ENCODE measurements around the gene CEBPA.
"Not testable (repeated sequence)": the region's sequence is repeated elsewhere in the genome, so short reads cannot be mapped to it uniquely, and the experiment has no call there.

Gene CEBPA

GRCh38 chr19:33323093-33323820, 20.9 kb upstream of the CEBPA start:
- DNase-seq, result no peak

- no peak for DNase-seq
These were observed 18.3 kb upstream of the CEBPA start for GRCh38 chr19:33320636-33321035.

GRCh38 chr19:33317991-33318390, 15.7 kb upstream of the CEBPA start:
- not testable (repeated sequence) for DNase-seq

- no peak for DNase-seq
These were observed 15.2 kb upstream of the CEBPA start for GRCh38 chr19:33317517-33317916.

- DNase-seq, result no peak
These were observed 14.4 kb upstream of the CEBPA start for GRCh38 chr19:33316541-33317264.

- not testable (repeated sequence) for DNase-seq
These were observed 10.5 kb upstream of the CEBPA start for GRCh38 chr19:33312808-33313207.

GRCh38 chr19:33312065-33312464, 9.7 kb upstream of the CEBPA start:
- no peak for DNase-seq

GRCh38 chr19:33311326-33311682, 9.0 kb upstream of the CEBPA start:
- DNase-seq, result peak; percentile 17

- DNase-seq, result no peak
These were observed 8.4 kb upstream of the CEBPA start for GRCh38 chr19:33310606-33311325.

- no peak for DNase-seq
These were observed 7.5 kb upstream of the CEBPA start for GRCh38 chr19:33309826-33310225.

GRCh38 chr19:33306853-33307792, 4.8 kb upstream of the CEBPA start:
- no peak for DNase-seq

GRCh38 chr19:33306191-33306590, 3.9 kb upstream of the CEBPA start:
- DNase-seq, result no peak

GRCh38 chr19:33304760-33305647, 2.7 kb upstream of the CEBPA start:
- DNase-seq, result no peak

- no peak for DNase-seq
These were observed 2.0 kb upstream of the CEBPA start for GRCh38 chr19:33304371-33304759.

- DNase-seq, result no peak
These were observed 1.5 kb upstream of the CEBPA start for GRCh38 chr19:33303791-33304345.

GRCh38 chr19:33302974-33303790, 848 bp upstream of the CEBPA start:
- DNase-seq, result no peak

- no peak for DNase-seq
These were observed 497 bp downstream of the CEBPA start for GRCh38 chr19:33301900-33302174.

- no peak for DNase-seq
These were observed 1.0 kb downstream of the CEBPA start for GRCh38 chr19:33301144-33301899.

GRCh38 chr19:33300894-33301143, 1.5 kb downstream of the CEBPA start:
- no peak for DNase-seq

All from activated CD4-positive, alpha-beta T cell treated with anti-CD3 and anti-CD28 coated beads, Interleukin-2, amount 50 U/mL, for 16 hours (primary cell).